GM12878 (cell line): ENCODE measurements around the gene GSTP1. TPM values are rescaled to one million over a fixed set of nuclear protein-coding genes. Genes with fewer than 3 reads are reported as not detected.

Source experiments
- ATAC-seq: fragments of 200-7000 bp; cut with Tn5 transposase; 3 replicates; pipeline ENCODE4 v1.9.1; 2020; ENCODE audit warnings: mild to moderate bottlenecking, moderate library complexity
- BruUV-seq: library from RNA; stranded (reverse); fragments of 400-500 nt; replicated peaks from 2 replicates; lab custom pipeline; 2021; lab: Mats Ljungman, UMichigan
- CTCF ChIA-PET: fragments of 300-600 bp; sonication (Branson Sonifier 250); formaldehyde crosslinking; extraction: SDS; loops from one replicate; lab custom pipeline; 2021; ENCODE audit warnings: inconsistent platforms; lab: Yijun Ruan, JAX
- POLR2A ChIA-PET: fragments of 350-600 bp; formaldehyde crosslinking; extraction: SDS; loops from one replicate; lab custom pipeline; 2021; ENCODE audit warnings: inconsistent platforms; lab: Charles Lee
- RAD21 ChIA-PET: fragments of 300-600 bp; sonication (Branson Sonifier 250); formaldehyde crosslinking; loops from one replicate; lab custom pipeline; 2023; ENCODE audit warnings: antibody characterized with exemption; ENCODE audit not compliant: unreplicated experiment; lab: Charles Lee
- SMC1A ChIA-PET: fragments of 300-600 bp; sonication (Branson Sonifier 250); formaldehyde crosslinking; loops from one replicate; lab custom pipeline; 2023; ENCODE audit not compliant: unreplicated experiment, uncharacterized antibody; lab: Charles Lee
- DNase-seq: peaks from one replicate; pipeline ENCODE4 v3.0.0-alpha.2; 2011; ENCODE audit warnings: low read depth, low spot score
- FAIRE-seq: peaks from 3 replicates; lab custom pipeline; 2011; peaks lifted over from hg19 to GRCh38; lab: Jason Lieb, UNC
- H2AFZ ChIP-seq: 2 replicates; pipeline ENCODE4 v1.6.0; 2011; ENCODE audit warnings: low read depth, low read length, control low read depth; ENCODE audit not compliant: control insufficient read depth
- H3K27ac ChIP-seq: 2 replicates; pipeline ENCODE4 v1.5.1; 2011; ENCODE audit warnings: control low read depth; ENCODE audit not compliant: control insufficient read depth, insufficient read depth
- H3K27me3 ChIP-seq, 2 experiments: replicated peaks in 1 of 2; 2 replicates each; pipeline versions ENCODE4 v1.6.0 to v1.6.1; 2011; ENCODE audit warnings: low read length in 1 of 2; ENCODE audit not compliant: control insufficient read depth in 2 of 2, insufficient read depth in 2 of 2
- H3K36me3 ChIP-seq, 2 experiments: 2 replicates each; pipeline ENCODE4 v1.5.1; 2011; ENCODE audit warnings: low read length in 1 of 2; ENCODE audit not compliant: control insufficient read depth in 2 of 2, insufficient read depth in 2 of 2
- H3K4me1 ChIP-seq: 2 replicates; pipeline ENCODE4 v1.6.1; 2011; ENCODE audit warnings: mild to moderate bottlenecking, low read length, moderate library complexity, mixed read lengths; ENCODE audit not compliant: control insufficient read depth, insufficient read depth
- H3K4me2 ChIP-seq: 2 replicates; pipeline ENCODE4 v1.6.0; 2011; ENCODE audit warnings: control low read depth; ENCODE audit not compliant: control insufficient read depth, insufficient read depth
- H3K4me3 ChIP-seq: fragments of 200-600 bp; sonication (generic); 2 replicates; pipeline ENCODE4 v1.5.1; 2016
- H3K79me2 ChIP-seq: 2 replicates; pipeline ENCODE4 v1.6.0; 2011; ENCODE audit warnings: low read length; ENCODE audit not compliant: control insufficient read depth, insufficient read depth
- H3K9ac ChIP-seq: 2 replicates; pipeline ENCODE4 v1.8.0; 2011; ENCODE audit warnings: low read length, control low read depth, mixed read lengths; ENCODE audit not compliant: control insufficient read depth, insufficient read depth
- H3K9me3 ChIP-seq: replicated peaks from 3 replicates; pipeline ENCODE4 v1.5.1; 2011; ENCODE audit warnings: mild to moderate bottlenecking, low read length; ENCODE audit not compliant: control insufficient read depth, insufficient read depth
- H4K20me1 ChIP-seq: 2 replicates; pipeline ENCODE4 v1.6.0; 2011; ENCODE audit not compliant: control insufficient read depth, insufficient read depth
- ATF3 ChIP-seq: IDR thresholded peaks from 2 replicates; pipeline ENCODE4 v1.6.1; 2011; ENCODE audit warnings: low read depth, mild to moderate bottlenecking, low read length, moderate library complexity, borderline replicate concordance; ENCODE audit errors: extremely low read depth
- BACH1 ChIP-seq: fragments of 450-650 bp; IDR thresholded peaks from 2 replicates; pipeline ENCODE4 v1.6.1; 2017; ENCODE audit warnings: mild to moderate bottlenecking, borderline replicate concordance
- CREB1 ChIP-seq: IDR thresholded peaks from 2 replicates; pipeline ENCODE4 v1.6.1; 2012; ENCODE audit warnings: low read depth, mild to moderate bottlenecking, inconsistent platforms
- ELK1 ChIP-seq: IDR thresholded peaks from 2 replicates; pipeline ENCODE4 v1.6.1; 2012; ENCODE audit warnings: low read depth, low read length, improper control_type of control experiment
- HDAC6 ChIP-seq: fragments of 200-600 bp; sonication (generic); IDR thresholded peaks from one replicate; pipeline ENCODE4 v1.8.0; 2017; ENCODE audit warnings: antibody characterized with exemption; ENCODE audit not compliant: unreplicated experiment
- NFYB ChIP-seq: IDR thresholded peaks from 2 replicates; pipeline ENCODE4 v1.6.1; 2011; ENCODE audit warnings: low read depth, mild to moderate bottlenecking, low read length, improper control_type of control experiment, moderate library complexity; ENCODE audit not compliant: insufficient read depth
- RELB ChIP-seq: fragments of 450-650 bp; IDR thresholded peaks from 2 replicates; pipeline ENCODE4 v1.6.1; 2017; ENCODE audit warnings: low read depth, mild to moderate bottlenecking, moderate library complexity
- ZBTB4 ChIP-seq: fragments of 450-650 bp; formaldehyde crosslinking; IDR thresholded peaks from 2 replicates; pipeline ENCODE4 v1.4.0; 2022; ENCODE audit warnings: mild to moderate bottlenecking, moderate library complexity
- ZNF592 ChIP-seq: fragments of 450-650 bp; IDR thresholded peaks from 2 replicates; pipeline ENCODE4 v1.6.1; 2017; ENCODE audit warnings: mild to moderate bottlenecking, moderate library complexity
- WGBS: methylation state at CpG from one replicate; pipeline ENCODE4 v1.1.6; 2016; ENCODE audit warnings: low lambda C conversion rate; ENCODE audit not compliant: insufficient replicate concordance, insufficient coverage; ENCODE audit errors: missing lambda C conversion rate; 5-methylcytosine and 5-hydroxymethylcytosine counted together
- in situ Hi-C: fragments of 300-500 bp; cut with MboI; formaldehyde crosslinking; loops from 9 replicates; pipeline ENCODE4 v1.14.3; 2018; ENCODE audit warnings: mixed read lengths
- intact Hi-C: fragments of 100-400 bp; cut with micrococcal nuclease; formaldehyde crosslinking; loops from one replicate; pipeline ENCODE4 v1.14.2; 2022; ENCODE audit not compliant: unreplicated experiment
- polyA plus RNA-seq, 11 experiments: library from polyadenylated mRNA; depleted of rRNA in 4 of 11; unstranded in 6 of 11; stranded (reverse) in 5 of 11; fragments of >200 nt; fragmentation: Nextera tagmentation in 4 of 11; fragmentation: Illumina TruSeq in 1 of 11; extraction: Ambion mirVana in 4 of 11; extraction: Trizol in 1 of 11; gene quantifications; 1 replicate in 1 of 11; 2 replicates in 10 of 11; pipeline versions ENCODE4 v1.2.1 to v1.2.3, GENCODE V29; 2011 to 2016; ENCODE audit warnings: inconsistent platforms in 2 of 11, missing spikeins in 2 of 11, low read depth in 1 of 11
- total RNA-seq, 4 experiments: library from RNA; depleted of rRNA in 3 of 4; stranded (reverse); fragments of >200 nt in 3 of 4; fragmentation: Illumina TruSeq in 1 of 4; extraction: Trizol in 1 of 4; gene quantifications; 2 replicates each; pipeline versions ENCODE4 v1.2.1 to v1.2.3, GENCODE V29; 2013 to 2021

Gene GSTP1
- total and polyA plus RNA-seq, 10 of the 15 experiments (the other 5 are each of a cell fraction or from before 2014, with no cell fraction given): 469 to 1,788 (median 955) TPM

GRCh38 chr11:67571443-67571842 is 12.2 kb upstream of the GSTP1 start:
- 60% methylated on average over 6 of the region's 6 CpGs for WGBS
- RAD21 ChIA-PET: interaction anchor here (0.6 to 1.4 kb wide), 3 partner anchors 8 to 88 kb away, joined by 3 to 5 read pairs (median 3); no protein-coding TSS in a partner anchor
- CTCF ChIA-PET: interaction anchor here (1.1 to 4.4 kb wide), 16 partner anchors 11 to 190 kb away, joined by 3 to 35 read pairs (median 5); partner anchors contain the start of genes GSTP1 and NUDT8
- Histone ChIP-seq H3K9me3 (peaks cover 3% of the 10 kb centered on the region; the same call in 1 of the 3 replicates), H3K9ac (no peak overlapping the region), H3K4me2 (no peak overlapping the region), H3K4me3 (no peak overlapping the region), H3K36me3 (no peaks in the 10 kb centered on the region), H4K20me1 (no peaks in the 10 kb centered on the region), H3K79me2 (no peaks in the 10 kb centered on the region), H2AFZ (no peak overlapping the region), H3K27ac (no peak overlapping the region), H3K4me1 (peaks cover 5% of the 10 kb centered on the region), H3K27me3 (no peaks in the 10 kb centered on the region)
- TF ChIP-seq CREB1: no peak
- TF ChIP-seq RELB: no peak
- TF ChIP-seq HDAC6: no peak
- TF ChIP-seq ZNF592: no peak
- no peak for TF ChIP-seq BACH1
- no peak for TF ChIP-seq ELK1
- no peak for TF ChIP-seq ZBTB4 (CRISPR knock-in tag)
- no peak for TF ChIP-seq ATF3
- TF ChIP-seq NFYB: 0 out of 2 replicates have a peak, but pooled peaks have one; percentile 37
- FAIRE-seq (no peak), ATAC-seq (no peak), DNase-seq (no peak)
- in situ Hi-C loops: no loop called here
- POLR2A ChIA-PET: interaction anchor here (1.1 kb wide), 1 partner anchor 9 kb away, joined by 3 read pairs; no protein-coding TSS in a partner anchor
- BruUV-seq: no TSS peak
- SMC1A ChIA-PET: interaction anchor here (1.0 to 4.6 kb wide), 4 partner anchors 10 to 58 kb away, joined by 3 to 17 read pairs (median 6); partner anchors contain the start of gene GSTP1
- intact Hi-C loops: loop anchor here (5.0 kb wide), 1 partner anchor 41 kb away; no protein-coding TSS in a partner anchor
